Activated naive CD4-positive, alpha-beta T cell treated with anti-CD3 and anti-CD28 coated beads for 36 hours (primary cell): ENCODE measurements around the gene LRRC15. TPM values are rescaled to one million over a fixed set of nuclear protein-coding genes. Genes with fewer than 3 reads are reported as not detected.

Source experiments
- CTCF ChIA-PET: fragments of 350-600 bp; sonication (Branson Sonifier 250); formaldehyde crosslinking; loops from one replicate; lab custom pipeline; 2021; ENCODE audit warnings: antibody characterized with exemption; lab: Charles Lee
- DNase-seq: peaks from one replicate; pipeline ENCODE4 v3.0.0-alpha.2; 2020
- H3K27ac Mint-ChIP-seq: one replicate; pipeline ENCODE4 v1.8.0; 2021; ENCODE audit warnings: mild to moderate bottlenecking, mixed read lengths
- H3K27me3 Mint-ChIP-seq: one replicate; pipeline ENCODE4 v1.8.0; 2021; ENCODE audit warnings: low read depth, mixed read lengths
- H3K36me3 Mint-ChIP-seq: one replicate; pipeline ENCODE4 v1.8.0; 2021; ENCODE audit warnings: low read depth, mixed read lengths
- H3K4me1 Mint-ChIP-seq: one replicate; pipeline ENCODE4 v1.8.0; 2021; ENCODE audit warnings: low read depth, mixed read lengths
- H3K4me3 Mint-ChIP-seq: one replicate; pipeline ENCODE4 v1.8.0; 2021; ENCODE audit warnings: mild to moderate bottlenecking, moderate library complexity, mixed read lengths
- H3K9me3 Mint-ChIP-seq: one replicate; pipeline ENCODE4 v1.8.0; 2021; ENCODE audit warnings: mixed read lengths
- intact Hi-C: fragments of 100-400 bp; cut with micrococcal nuclease; formaldehyde crosslinking; loops from one replicate; pipeline ENCODE4 v1.15.1; 2023
- total RNA-seq, 2 experiments: library from RNA; stranded (reverse); gene quantifications; one replicate each; pipeline ENCODE4 v1.2.3, GENCODE V29; 2021

The LRRC15 gene
- total RNA-seq, 2 experiments from 2014 or later = not detected

GRCh38 chr3:194312186-194312742 is 57.3 kb downstream of the LRRC15 start:
- DNase-seq = no peak
- intact Hi-C loops = no loop called here
- peaks cover 21% of the 10 kb centered on the region for H3K4me1 Mint-ChIP-seq
- peak overlapping the region; percentile 51 for H3K27ac Mint-ChIP-seq
- no peaks in the 10 kb centered on the region for H3K9me3 Mint-ChIP-seq
- H3K4me3 Mint-ChIP-seq = no peak overlapping the region
- CTCF ChIA-PET = no interaction called here
- H3K27me3 Mint-ChIP-seq = peaks cover 11% of the 10 kb centered on the region
- no peaks in the 10 kb centered on the region for H3K36me3 Mint-ChIP-seq

- peaks cover 4% of the 10 kb centered on the region for H3K27me3 Mint-ChIP-seq
- CTCF ChIA-PET = no interaction called here
- intact Hi-C loops = no loop called here
Measured at GRCh38 chr3:194311000-194311399, 58.5 kb downstream of the LRRC15 start.

GRCh38 chr3:194310060-194310835 is 59.3 kb downstream of the LRRC15 start:
- H3K4me1 Mint-ChIP-seq = peaks cover 37% of the 10 kb centered on the region
- H3K27me3 Mint-ChIP-seq = peaks cover 3% of the 10 kb centered on the region
- intact Hi-C loops = no loop called here
- H3K36me3 Mint-ChIP-seq = no peaks in the 10 kb centered on the region
- H3K9me3 Mint-ChIP-seq = no peaks in the 10 kb centered on the region
- H3K27ac Mint-ChIP-seq = no peak overlapping the region
- CTCF ChIA-PET = interaction anchor here (0.9 to 1.0 kb wide), 2 partner anchors 142 to 529 kb away, joined by 3 to 4 read pairs; no protein-coding TSS in a partner anchor
- H3K4me3 Mint-ChIP-seq = no peak overlapping the region
- peak; percentile 2 for DNase-seq

More at GRCh38 chr3:194311000-194311399, 58.5 kb downstream of the LRRC15 start:
- Mint-ChIP-seq H3K9me3 (no peaks in the 10 kb centered on the region), H3K27ac (no peak overlapping the region), H3K4me3 (no peak overlapping the region), H3K36me3 (no peaks in the 10 kb centered on the region), H3K4me1 (peaks cover 31% of the 10 kb centered on the region)
- no peak for DNase-seq

GRCh38 chr3:194308601-194309449 is 60.7 kb downstream of the LRRC15 start:
- no peak overlapping the region for H3K4me3 Mint-ChIP-seq
- no peaks in the 10 kb centered on the region for H3K27me3 Mint-ChIP-seq
- H3K4me1 Mint-ChIP-seq = peaks cover 37% of the 10 kb centered on the region
- H3K9me3 Mint-ChIP-seq = no peaks in the 10 kb centered on the region
- intact Hi-C loops = loop anchor here (10.0 kb wide), 1 partner anchor 1414 kb away; no protein-coding TSS in a partner anchor
- H3K36me3 Mint-ChIP-seq = peaks cover 2% of the 10 kb centered on the region
- peak overlapping the region; percentile 23 for H3K27ac Mint-ChIP-seq
- CTCF ChIA-PET = interaction anchor here (0.6 to 1.9 kb wide), 3 partner anchors 7 to 528 kb away, joined by 3 to 8 read pairs (median 4); no protein-coding TSS in a partner anchor
- DNase-seq = no peak

- DNase-seq = no peak
- Mint-ChIP-seq H3K4me1 (peaks cover 37% of the 10 kb centered on the region), H3K4me3 (no peak overlapping the region)
Measured at GRCh38 chr3:194307849-194308248, 61.7 kb downstream of the LRRC15 start.

GRCh38 chr3:194306771-194307640 is 62.5 kb downstream of the LRRC15 start:
- CTCF ChIA-PET = interaction anchor here (0.6 to 1.9 kb wide), 3 partner anchors 9 to 176 kb away, joined by 3 to 8 read pairs (median 3); no protein-coding TSS in a partner anchor
- intact Hi-C loops = loop anchor here (1.0 to 10.0 kb wide), 13 partner anchors 17 to 1412 kb away; partner anchors contain the start of genes ATP13A3 and OPA1
- DNase-seq = peak; percentile 88
- Mint-ChIP-seq H3K4me3 (peak overlapping the region; percentile 19), H3K27me3 (no peaks in the 10 kb centered on the region), H3K9me3 (no peaks in the 10 kb centered on the region), H3K27ac (peak overlapping the region; percentile 94), H3K4me1 (peaks cover 37% of the 10 kb centered on the region), H3K36me3 (peaks cover 2% of the 10 kb centered on the region)

More at GRCh38 chr3:194307849-194308248, 61.7 kb downstream of the LRRC15 start:
- Mint-ChIP-seq H3K27me3 (no peaks in the 10 kb centered on the region), H3K36me3 (peaks cover 2% of the 10 kb centered on the region), H3K9me3 (no peaks in the 10 kb centered on the region), H3K27ac (peak overlapping the region; percentile 94)
- CTCF ChIA-PET = interaction anchor here (1.9 kb wide), 1 partner anchor 8 kb away, joined by 8 read pairs; no protein-coding TSS in a partner anchor
- intact Hi-C loops = loop anchor here (1.0 to 10.0 kb wide), 13 partner anchors 16 to 1413 kb away; partner anchors contain the start of genes ATP13A3 and OPA1

GRCh38 chr3:194306109-194306686 is 63.3 kb downstream of the LRRC15 start:
- Mint-ChIP-seq H3K36me3 (peaks cover 2% of the 10 kb centered on the region), H3K4me3 (no peak overlapping the region), H3K27ac (peak overlapping the region; percentile 94), H3K9me3 (no peaks in the 10 kb centered on the region), H3K27me3 (no peaks in the 10 kb centered on the region), H3K4me1 (peaks cover 37% of the 10 kb centered on the region)
- CTCF ChIA-PET = interaction anchor here (1.0 kb wide), 1 partner anchor 11 kb away, joined by 3 read pairs; no protein-coding TSS in a partner anchor
- peak; percentile 83 for DNase-seq
- intact Hi-C loops = loop anchor here (2.0 to 10.0 kb wide), 4 partner anchors 235 to 1411 kb away; partner anchors contain the start of gene OPA1

- Mint-ChIP-seq H3K27me3 (no peaks in the 10 kb centered on the region), H3K36me3 (peaks cover 2% of the 10 kb centered on the region), H3K4me3 (no peak overlapping the region), H3K4me1 (peaks cover 37% of the 10 kb centered on the region), H3K9me3 (no peaks in the 10 kb centered on the region), H3K27ac (peak overlapping the region; percentile 10)
- intact Hi-C loops = loop anchor here (2.0 to 10.0 kb wide), 4 partner anchors 235 to 1411 kb away; partner anchors contain the start of gene OPA1
- no peak for DNase-seq
- CTCF ChIA-PET = interaction anchor here (0.9 to 1.1 kb wide), 2 partner anchors 8 to 10 kb away, joined by 3 to 6 read pairs; no protein-coding TSS in a partner anchor
Measured at GRCh38 chr3:194305356-194306108, 64.0 kb downstream of the LRRC15 start.
